ENCODE results near the gene TBX3.

The TBX3 gene

DNA sequence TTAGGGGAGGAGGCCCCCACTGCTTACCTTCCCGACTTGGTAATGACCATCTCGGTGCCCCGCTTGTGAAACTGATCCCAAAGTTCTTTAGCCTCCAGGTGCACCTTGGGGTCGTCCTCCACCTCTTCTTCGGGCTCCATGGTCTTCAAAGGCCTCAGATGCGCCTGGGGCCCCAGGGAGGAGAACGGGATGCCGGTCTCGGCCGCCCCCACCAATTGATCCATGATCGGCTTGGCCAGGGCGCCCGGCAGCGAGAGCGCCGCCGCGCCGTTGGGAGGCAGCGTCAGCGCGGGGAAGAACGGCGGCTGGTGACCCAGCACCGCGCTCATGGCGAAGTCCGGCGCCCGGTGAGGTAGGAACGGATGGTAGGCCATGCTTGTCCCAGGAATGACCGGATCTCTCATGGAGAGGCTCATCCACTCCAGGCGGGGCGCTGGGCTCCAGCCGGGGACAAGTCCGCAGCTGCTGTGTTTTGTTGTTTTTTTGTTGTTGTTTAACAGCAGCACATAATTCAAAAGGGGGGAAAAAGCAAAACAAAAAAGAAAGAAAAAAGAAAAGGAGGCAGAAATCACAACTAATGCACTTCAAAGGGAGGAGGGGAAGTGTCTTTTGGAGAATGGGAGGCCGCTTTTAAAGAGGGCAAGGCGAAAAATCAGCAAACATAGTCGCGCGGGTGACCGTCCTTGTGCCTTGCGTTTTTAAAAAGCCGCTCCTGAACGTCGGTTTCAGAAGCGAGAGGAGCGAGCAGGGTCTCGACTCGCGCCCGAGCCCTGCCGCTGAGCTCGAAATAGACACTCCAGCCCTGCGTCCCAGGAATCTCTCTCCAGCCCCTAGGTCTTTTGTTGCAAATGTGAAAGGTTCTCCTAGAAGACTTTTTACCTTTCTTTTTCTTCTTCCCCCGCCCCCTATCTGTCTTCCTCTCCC is 928 bp downstream of the TBX3 start:
- TF ChIP-seq ARNTL (CRISPR knock-in tag; IDR thresholded peaks at IDR 0.05; ENCODE audit: borderline replicate concordance, low read depth), result no peak
- no peak for TF ChIP-seq ZNF70 (CRISPR knock-in tag; IDR thresholded peaks at IDR 0.05)
- TF ChIP-seq OSR1 (CRISPR knock-in tag; IDR thresholded peaks at IDR 0.05), result no peak
- TF ChIP-seq CSDC2 (CRISPR knock-in tag; IDR thresholded peaks at IDR 0.05), result no peak
- no peak for TF ChIP-seq ZFP30 (CRISPR knock-in tag; IDR thresholded peaks at IDR 0.05)
- no peak for TF ChIP-seq TOX (CRISPR knock-in tag; IDR thresholded peaks at IDR 0.05; ENCODE audit: borderline replicate concordance)
- TF ChIP-seq BACH2 (CRISPR knock-in tag; IDR thresholded peaks at IDR 0.05; ENCODE audit: borderline replicate concordance), result no peak
- TF ChIP-seq ESRRG (CRISPR knock-in tag; IDR thresholded peaks at IDR 0.05), result no peak
- TF ChIP-seq ZFP3 (CRISPR knock-in tag; IDR thresholded peaks at IDR 0.05), result no peak
- TF ChIP-seq TCF4 (CRISPR knock-in tag; IDR thresholded peaks at IDR 0.05; ENCODE audit: borderline replicate concordance), result no peak
- TF ChIP-seq PPARA (CRISPR knock-in tag; IDR thresholded peaks at IDR 0.05; ENCODE audit: borderline replicate concordance), result no peak
- TF ChIP-seq, protein P1, sequence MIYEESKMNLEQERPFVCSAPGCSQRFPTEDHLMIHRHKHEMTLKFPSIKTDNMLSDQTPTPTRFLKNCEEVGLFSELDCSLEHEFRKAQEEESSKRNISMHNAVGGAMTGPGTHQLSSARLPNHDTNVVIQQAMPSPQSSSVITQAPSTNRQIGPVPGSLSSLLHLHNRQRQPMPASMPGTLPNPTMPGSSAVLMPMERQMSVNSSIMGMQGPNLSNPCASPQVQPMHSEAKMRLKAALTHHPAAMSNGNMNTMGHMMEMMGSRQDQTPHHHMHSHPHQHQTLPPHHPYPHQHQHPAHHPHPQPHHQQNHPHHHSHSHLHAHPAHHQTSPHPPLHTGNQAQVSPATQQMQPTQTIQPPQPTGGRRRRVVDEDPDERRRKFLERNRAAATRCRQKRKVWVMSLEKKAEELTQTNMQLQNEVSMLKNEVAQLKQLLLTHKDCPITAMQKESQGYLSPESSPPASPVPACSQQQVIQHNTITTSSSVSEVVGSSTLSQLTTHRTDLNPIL (CRISPR knock-in tag; IDR thresholded peaks at IDR 0.05; ENCODE audit: low read depth), result no peak
- no peak for TF ChIP-seq ZNF8 (CRISPR knock-in tag; IDR thresholded peaks at IDR 0.05)
- peak; percentile 3 for ATAC-seq

DNA sequence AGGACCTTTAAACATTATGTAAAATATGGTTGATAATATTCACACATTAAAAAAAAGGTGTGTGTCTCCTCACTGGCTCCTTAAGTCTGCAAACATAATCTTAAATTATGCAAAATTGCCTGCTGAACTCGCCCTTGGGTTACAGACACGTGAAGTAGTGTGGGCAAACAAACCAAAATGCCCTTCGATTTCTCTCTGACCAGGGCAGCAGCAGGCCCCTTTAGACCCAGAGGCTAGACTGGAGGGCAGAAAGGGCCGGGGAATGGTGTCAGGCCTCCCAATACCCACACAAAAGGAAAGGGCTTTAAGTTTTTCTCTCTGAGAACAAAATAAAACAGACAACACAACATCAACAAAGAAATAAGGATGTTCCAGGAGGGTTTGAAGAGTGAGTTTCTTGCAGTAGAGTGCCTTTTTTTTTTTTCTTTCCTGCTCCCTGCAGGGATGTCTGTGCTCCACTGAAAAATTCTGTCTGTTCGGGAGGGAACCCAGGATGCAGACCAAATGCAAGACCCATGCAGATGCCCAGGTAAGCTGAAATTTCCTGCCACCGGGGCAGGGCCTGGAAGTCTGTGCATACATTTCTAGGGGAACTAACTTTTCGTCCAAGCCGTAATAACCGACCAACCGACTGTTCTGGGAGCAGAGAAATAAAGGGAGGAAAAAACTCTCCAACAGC is 1.7 kb downstream of the TBX3 start:
- TF ChIP-seq ZFP3 (CRISPR knock-in tag; IDR thresholded peaks at IDR 0.05) (no peak), ZFP30 (CRISPR knock-in tag; IDR thresholded peaks at IDR 0.05) (no peak), ZNF70 (CRISPR knock-in tag; IDR thresholded peaks at IDR 0.05) (no peak), RARB (CRISPR knock-in tag; IDR thresholded peaks at IDR 0.05) (no peak), PPARA (CRISPR knock-in tag; IDR thresholded peaks at IDR 0.05; ENCODE audit: borderline replicate concordance) (no peak), ZNF8 (CRISPR knock-in tag; IDR thresholded peaks at IDR 0.05) (no peak), TOX (CRISPR knock-in tag; IDR thresholded peaks at IDR 0.05; ENCODE audit: borderline replicate concordance) (no peak), CSDC2 (CRISPR knock-in tag; IDR thresholded peaks at IDR 0.05) (no peak), SNAI2 (CRISPR knock-in tag; IDR thresholded peaks at IDR 0.05) (no peak), OSR1 (CRISPR knock-in tag; IDR thresholded peaks at IDR 0.05) (no peak), TCF4 (CRISPR knock-in tag; IDR thresholded peaks at IDR 0.05; ENCODE audit: borderline replicate concordance) (no peak), GLIS3 (CRISPR knock-in tag; IDR thresholded peaks at IDR 0.05) (no peak), ESRRG (CRISPR knock-in tag; IDR thresholded peaks at IDR 0.05) (no peak), ZNF565 (CRISPR knock-in tag; conservative IDR thresholded peaks at IDR 0.05; ENCODE audit: low read depth) (no peak), ARNTL (CRISPR knock-in tag; IDR thresholded peaks at IDR 0.05; ENCODE audit: borderline replicate concordance, low read depth) (no peak), ISL1 (CRISPR knock-in tag; IDR thresholded peaks at IDR 0.05) (no peak), BACH2 (CRISPR knock-in tag; IDR thresholded peaks at IDR 0.05; ENCODE audit: borderline replicate concordance) (no peak)
- TF ChIP-seq, protein P2, sequence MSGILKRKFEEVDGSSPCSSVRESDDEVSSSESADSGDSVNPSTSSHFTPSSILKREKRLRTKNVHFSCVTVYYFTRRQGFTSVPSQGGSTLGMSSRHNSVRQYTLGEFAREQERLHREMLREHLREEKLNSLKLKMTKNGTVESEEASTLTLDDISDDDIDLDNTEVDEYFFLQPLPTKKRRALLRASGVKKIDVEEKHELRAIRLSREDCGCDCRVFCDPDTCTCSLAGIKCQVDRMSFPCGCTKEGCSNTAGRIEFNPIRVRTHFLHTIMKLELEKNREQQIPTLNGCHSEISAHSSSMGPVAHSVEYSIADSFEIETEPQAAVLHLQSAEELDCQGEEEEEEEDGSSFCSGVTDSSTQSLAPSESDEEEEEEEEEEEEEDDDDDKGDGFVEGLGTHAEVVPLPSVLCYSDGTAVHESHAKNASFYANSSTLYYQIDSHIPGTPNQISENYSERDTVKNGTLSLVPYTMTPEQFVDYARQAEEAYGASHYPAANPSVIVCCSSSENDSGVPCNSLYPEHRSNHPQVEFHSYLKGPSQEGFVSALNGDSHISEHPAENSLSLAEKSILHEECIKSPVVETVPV (CRISPR knock-in tag; IDR thresholded peaks at IDR 0.05), result no peak
- TF ChIP-seq, protein P3, sequence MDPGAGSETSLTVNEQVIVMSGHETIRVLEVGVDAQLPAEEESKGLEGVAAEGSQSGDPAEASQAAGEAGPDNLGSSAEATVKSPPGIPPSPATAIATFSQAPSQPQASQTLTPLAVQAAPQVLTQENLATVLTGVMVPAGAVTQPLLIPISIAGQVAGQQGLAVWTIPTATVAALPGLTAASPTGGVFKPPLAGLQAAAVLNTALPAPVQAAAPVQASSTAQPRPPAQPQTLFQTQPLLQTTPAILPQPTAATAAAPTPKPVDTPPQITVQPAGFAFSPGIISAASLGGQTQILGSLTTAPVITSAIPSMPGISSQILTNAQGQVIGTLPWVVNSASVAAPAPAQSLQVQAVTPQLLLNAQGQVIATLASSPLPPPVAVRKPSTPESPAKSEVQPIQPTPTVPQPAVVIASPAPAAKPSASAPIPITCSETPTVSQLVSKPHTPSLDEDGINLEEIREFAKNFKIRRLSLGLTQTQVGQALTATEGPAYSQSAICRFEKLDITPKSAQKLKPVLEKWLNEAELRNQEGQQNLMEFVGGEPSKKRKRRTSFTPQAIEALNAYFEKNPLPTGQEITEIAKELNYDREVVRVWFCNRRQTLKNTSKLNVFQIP (CRISPR knock-in tag; IDR thresholded peaks at IDR 0.05; ENCODE audit: borderline replicate concordance, low read depth), result no peak
- TF ChIP-seq, protein P4, sequence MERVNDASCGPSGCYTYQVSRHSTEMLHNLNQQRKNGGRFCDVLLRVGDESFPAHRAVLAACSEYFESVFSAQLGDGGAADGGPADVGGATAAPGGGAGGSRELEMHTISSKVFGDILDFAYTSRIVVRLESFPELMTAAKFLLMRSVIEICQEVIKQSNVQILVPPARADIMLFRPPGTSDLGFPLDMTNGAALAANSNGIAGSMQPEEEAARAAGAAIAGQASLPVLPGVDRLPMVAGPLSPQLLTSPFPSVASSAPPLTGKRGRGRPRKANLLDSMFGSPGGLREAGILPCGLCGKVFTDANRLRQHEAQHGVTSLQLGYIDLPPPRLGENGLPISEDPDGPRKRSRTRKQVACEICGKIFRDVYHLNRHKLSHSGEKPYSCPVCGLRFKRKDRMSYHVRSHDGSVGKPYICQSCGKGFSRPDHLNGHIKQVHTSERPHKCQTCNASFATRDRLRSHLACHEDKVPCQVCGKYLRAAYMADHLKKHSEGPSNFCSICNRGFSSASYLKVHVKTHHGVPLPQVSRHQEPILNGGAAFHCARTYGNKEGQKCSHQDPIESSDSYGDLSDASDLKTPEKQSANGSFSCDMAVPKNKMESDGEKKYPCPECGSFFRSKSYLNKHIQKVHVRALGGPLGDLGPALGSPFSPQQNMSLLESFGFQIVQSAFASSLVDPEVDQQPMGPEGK (CRISPR knock-in tag; IDR thresholded peaks at IDR 0.05; ENCODE audit: borderline replicate concordance), result no peak
- ATAC-seq, result no peak
